ENCODE results near the gene SDE2.

The SDE2 gene

GRCh38 chr1:226029093-226029496, 30.0 kb upstream of the SDE2 start:
- CTCF ChIA-PET, result interaction anchor here (0.9 to 4.0 kb wide), 6 partner anchors 12 to 66 kb away, joined by 3 to 22 read pairs (median 3); partner anchors contain the start of gene H3-3A

GRCh38 chr1:226027538-226028217, 28.5 kb upstream of the SDE2 start:
- DNase-seq (ENCODE audit: extremely low spot score), result no peak
- POLR2A ChIA-PET, result no interaction called here
- CTCF ChIA-PET, result interaction anchor here (1.3 to 4.0 kb wide), 5 partner anchors 13 to 39 kb away, joined by 3 to 22 read pairs (median 5); no protein-coding TSS in a partner anchor
- TF ChIP-seq CTCF (IDR thresholded peaks at IDR 0.05; ENCODE audit: control extremely low read depth, extremely low read depth, low read depth, missing control alignments), result no peak

More at GRCh38 chr1:226029093-226029496, 30.0 kb upstream of the SDE2 start:
- DNase-seq (ENCODE audit: extremely low spot score), result peak; percentile 64
- POLR2A ChIA-PET, result interaction anchor here (0.6 to 1.7 kb wide), 9 partner anchors 8 to 633 kb away, joined by 3 to 18 read pairs (median 4); partner anchors contain the start of genes H3-3A and SDE2
- TF ChIP-seq CTCF (IDR thresholded peaks at IDR 0.05; ENCODE audit: control extremely low read depth, extremely low read depth, low read depth, missing control alignments), result no peak

- ChIA-PET POLR2A (no interaction called here), CTCF (interaction anchor here (1.3 to 4.0 kb wide), 5 partner anchors 12 to 39 kb away, joined by 3 to 22 read pairs (median 5); no protein-coding TSS in a partner anchor)
- no peak for DNase-seq (ENCODE audit: extremely low spot score)
- TF ChIP-seq CTCF (IDR thresholded peaks at IDR 0.05; ENCODE audit: control extremely low read depth, extremely low read depth, low read depth, missing control alignments), result no peak
Observed at GRCh38 chr1:226026833-226027232, 27.7 kb upstream of the SDE2 start.

GRCh38 chr1:226023735-226024134, 24.6 kb upstream of the SDE2 start:
- ChIA-PET POLR2A (no interaction called here), CTCF (no interaction called here)
- no peak for DNase-seq (ENCODE audit: extremely low spot score)
- TF ChIP-seq CTCF (IDR thresholded peaks at IDR 0.05; ENCODE audit: control extremely low read depth, extremely low read depth, low read depth, missing control alignments), result no peak

GRCh38 chr1:226021801-226022200, 22.7 kb upstream of the SDE2 start:
- TF ChIP-seq CTCF (IDR thresholded peaks at IDR 0.05; ENCODE audit: control extremely low read depth, extremely low read depth, low read depth, missing control alignments), result no peak
- POLR2A ChIA-PET, result interaction anchor here (1.1 to 1.2 kb wide), 2 partner anchors 22 to 41 kb away, joined by 3 read pairs; partner anchors contain the start of genes H3-3A and SDE2
- CTCF ChIA-PET, result interaction anchor here (1.0 to 1.1 kb wide), 2 partner anchors 20 to 43 kb away, joined by 3 to 4 read pairs; no protein-coding TSS in a partner anchor
- no peak for DNase-seq (ENCODE audit: extremely low spot score)

GRCh38 chr1:226021401-226021800, 22.3 kb upstream of the SDE2 start:
- POLR2A ChIA-PET, result interaction anchor here (1.1 to 1.2 kb wide), 2 partner anchors 22 to 41 kb away, joined by 3 read pairs; partner anchors contain the start of genes H3-3A and SDE2
- CTCF ChIA-PET, result interaction anchor here (1.0 kb wide), 1 partner anchor 43 kb away, joined by 4 read pairs; no protein-coding TSS in a partner anchor
- no peak for DNase-seq (ENCODE audit: extremely low spot score)
- no peak for TF ChIP-seq CTCF (IDR thresholded peaks at IDR 0.05; ENCODE audit: control extremely low read depth, extremely low read depth, low read depth, missing control alignments)

Measured in GM10248 (cell line).